Progenitor cell of endocrine pancreas (in vitro differentiated cells): ENCODE measurements around the gene MROH2A. TPM values are rescaled to one million over a fixed set of nuclear protein-coding genes. Genes with fewer than 3 reads are reported as not detected.

Source experiments
- DNase-seq: peaks from one replicate; pipeline ENCODE4 v3.0.0; 2021; ENCODE audit warnings: low spot score; ENCODE audit not compliant: unreplicated experiment
- H3K27ac Mint-ChIP-seq: 2 replicates; pipeline ENCODE4 v1.8.0; 2021; ENCODE audit warnings: mild to moderate bottlenecking, moderate library complexity, mixed read lengths
- H3K27me3 Mint-ChIP-seq: 2 replicates; pipeline ENCODE4 v1.8.0; 2021; ENCODE audit warnings: mixed read lengths
- H3K36me3 Mint-ChIP-seq: 2 replicates; pipeline ENCODE4 v1.8.0; 2022; ENCODE audit warnings: mixed read lengths; ENCODE audit not compliant: insufficient read depth
- H3K4me1 Mint-ChIP-seq: 2 replicates; pipeline ENCODE4 v1.8.0; 2021; ENCODE audit warnings: low read depth, mixed read lengths
- H3K4me3 Mint-ChIP-seq: 2 replicates; pipeline ENCODE4 v1.8.0; 2021; ENCODE audit warnings: low read depth, mild to moderate bottlenecking, moderate library complexity, mixed read lengths
- H3K9me3 Mint-ChIP-seq: 2 replicates; pipeline ENCODE4 v1.8.0; 2021; ENCODE audit warnings: low read depth, mixed read lengths
- CTCF ChIP-seq: fragments of 200-600 bp; sonication (generic); IDR thresholded peaks from one replicate; pipeline ENCODE4 v1.5.0; 2021; ENCODE audit warnings: antibody characterized with exemption, mild to moderate bottlenecking; ENCODE audit not compliant: unreplicated experiment
- total RNA-seq: library from RNA; stranded (reverse); gene quantifications from 2 replicates; pipeline ENCODE4 v1.2.1, GENCODE V29; 2021

The MROH2A gene
- total RNA-seq, 1 donor from 2014 or later, result not detected

GRCh38 chr2:233882353-233882752, 104.2 kb downstream of the MROH2A start:
- H3K4me1 Mint-ChIP-seq, result no peaks in the 10 kb centered on the region
- peaks cover 4% of the 10 kb centered on the region for H3K36me3 Mint-ChIP-seq
- no peak for DNase-seq
- peaks cover 32% of the 10 kb centered on the region for H3K9me3 Mint-ChIP-seq
- H3K4me3 Mint-ChIP-seq, result no peak overlapping the region
- no peak overlapping the region for H3K27ac Mint-ChIP-seq
- no peak for TF ChIP-seq CTCF
- peaks cover 44% of the 10 kb centered on the region for H3K27me3 Mint-ChIP-seq

Other genes with a start within 250 kb of the MROH2A start
- gene USP40, start 211.5 kb upstream of the MROH2A start, total RNA-seq, result 36.9 and 38.3 TPM in 2 replicates
- gene UGT1A8, start 160.7 kb upstream of the MROH2A start, total RNA-seq, result not detected in 2 replicates
- not detected in 2 replicates for gene UGT1A10, start 141.9 kb upstream of the MROH2A start, total RNA-seq
- not detected in 2 replicates for gene UGT1A9, start 106.4 kb upstream of the MROH2A start, total RNA-seq
- gene UGT1A7, start 96.4 kb upstream of the MROH2A start, total RNA-seq, result not detected in 2 replicates
- not detected in 2 replicates for gene UGT1A6, start 85.4 kb upstream of the MROH2A start, total RNA-seq
- not detected in 2 replicates for gene UGT1A5, start 65.4 kb upstream of the MROH2A start, total RNA-seq
- gene UGT1A4, start 59.6 kb upstream of the MROH2A start, total RNA-seq, result not detected in 2 replicates
- gene UGT1A3, start 49.3 kb upstream of the MROH2A start, total RNA-seq, result not detected in 2 replicates
- not detected in 2 replicates for gene UGT1A1, start 18.1 kb upstream of the MROH2A start, total RNA-seq
- 22.0 and 23.1 TPM in 2 replicates for gene HJURP, start 76.2 kb downstream of the MROH2A start, total RNA-seq
- gene TRPM8, start 139.0 kb downstream of the MROH2A start, total RNA-seq, result not detected in 2 replicates